ENCODE data around the gene BBX. TPM values are rescaled to one million over a fixed set of nuclear protein-coding genes. Genes with fewer than 3 reads are reported as not detected.
A peak's percentile ranks its signal among the peaks of the same experiment; 100 is the strongest.

Gene BBX
- total and polyA plus RNA-seq, 2 of the 4 experiments (the other 2 are of a cell fraction), result 13.6 to 107 TPM

DNA sequence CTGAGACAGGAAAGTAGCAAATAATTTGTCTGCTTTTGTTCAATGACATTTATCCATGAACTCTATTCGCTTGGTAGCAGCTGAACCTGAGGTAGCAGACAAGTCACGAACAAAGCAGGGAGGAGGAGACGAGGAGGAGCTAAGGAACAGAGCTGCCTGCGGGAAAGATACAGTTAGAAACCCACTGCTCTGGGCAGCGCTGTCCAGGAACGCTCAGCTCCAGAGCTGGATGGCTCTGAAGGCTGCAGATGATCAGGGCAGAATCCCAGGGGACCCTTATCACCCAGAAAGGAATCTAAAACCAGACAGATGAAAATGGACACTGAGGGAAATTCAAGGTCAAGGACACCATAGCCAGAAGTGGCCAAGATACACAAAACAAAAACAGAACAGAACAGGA, 310.3 kb downstream of the BBX start:
- no peak overlapping the region for H3K4me3 ChIP-seq (ENCODE audit: insufficient read depth, low read depth, low read length)
- POLR2A ChIA-PET (ENCODE audit: unreplicated experiment), result no interaction called here
- H2BK120ac ChIP-seq (ENCODE audit: low read depth, low read length), result no peak overlapping the region
- no peaks in the 10 kb centered on the region for H3K9me3 ChIP-seq (ENCODE audit: control insufficient read depth, insufficient read depth, low read length)
- H3K56ac ChIP-seq (ENCODE audit: extremely low read depth, insufficient read depth, low read length), result no peak overlapping the region
- H4K8ac ChIP-seq (ENCODE audit: low read depth in 2 of 2, low read length in 2 of 2), result no peak overlapping the region
- no peak overlapping the region for H3K4ac ChIP-seq (ENCODE audit: low read depth, low read length)
- dilution Hi-C loops (cut with HindIII; ENCODE audit: low sequenced_read_pairs, unreplicated experiment), result no loop called here
- H3K36me3 ChIP-seq (ENCODE audit: control insufficient read depth, insufficient read depth, low read length), result no peaks in the 10 kb centered on the region
- no peaks in the 10 kb centered on the region for H4K20me1 ChIP-seq (ENCODE audit: insufficient read depth, low read length)
- in situ Hi-C loops (cut with MboI; ENCODE audit: low sequenced_read_pairs), result no loop called here
- H3K18ac ChIP-seq (ENCODE audit: low read depth, low read length), result no peak overlapping the region
- no peak overlapping the region for H3K4me2 ChIP-seq (ENCODE audit: low read depth, low read length)
- H3K9ac ChIP-seq (ENCODE audit: low read depth, low read length), result no peak overlapping the region
- H2AK9ac ChIP-seq (replicated peaks; ENCODE audit: low read depth, low read length, poor library complexity), result no peak overlapping the region
- H2BK20ac ChIP-seq (ENCODE audit: low read depth, low read length), result no peak overlapping the region
- no peak overlapping the region for H4K91ac ChIP-seq (ENCODE audit: insufficient read depth, low read depth, low read length)
- no TSS peak for BruUV-seq (replicated peaks)
- no peak for TF ChIP-seq MXI1 (IDR thresholded peaks at IDR 0.05; ENCODE audit: borderline replicate concordance, low read depth, low read length)
- TF ChIP-seq, protein P1, sequence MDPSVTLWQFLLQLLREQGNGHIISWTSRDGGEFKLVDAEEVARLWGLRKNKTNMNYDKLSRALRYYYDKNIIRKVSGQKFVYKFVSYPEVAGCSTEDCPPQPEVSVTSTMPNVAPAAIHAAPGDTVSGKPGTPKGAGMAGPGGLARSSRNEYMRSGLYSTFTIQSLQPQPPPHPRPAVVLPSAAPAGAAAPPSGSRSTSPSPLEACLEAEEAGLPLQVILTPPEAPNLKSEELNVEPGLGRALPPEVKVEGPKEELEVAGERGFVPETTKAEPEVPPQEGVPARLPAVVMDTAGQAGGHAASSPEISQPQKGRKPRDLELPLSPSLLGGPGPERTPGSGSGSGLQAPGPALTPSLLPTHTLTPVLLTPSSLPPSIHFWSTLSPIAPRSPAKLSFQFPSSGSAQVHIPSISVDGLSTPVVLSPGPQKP (IDR thresholded peaks at IDR 0.05; ENCODE audit: borderline replicate concordance, low read depth, low read length), result no peak
- TF ChIP-seq FOS (IDR thresholded peaks at IDR 0.05; ENCODE audit: low read depth, low read length), result no peak
- TF ChIP-seq CEBPB (IDR thresholded peaks at IDR 0.05; ENCODE audit: low read depth, low read length), result no peak
- TF ChIP-seq SMC3 (IDR thresholded peaks at IDR 0.05; ENCODE audit: low read depth, low read length), result no peak
- TF ChIP-seq MAFK (IDR thresholded peaks at IDR 0.05; ENCODE audit: low read depth, low read length), result no peak
- no peak for TF ChIP-seq RAD21 (IDR thresholded peaks at IDR 0.05; ENCODE audit: low read length)
- no peak for TF ChIP-seq RCOR1 (IDR thresholded peaks at IDR 0.05; ENCODE audit: insufficient replicate concordance, low read length)
- TF ChIP-seq, protein P2, sequence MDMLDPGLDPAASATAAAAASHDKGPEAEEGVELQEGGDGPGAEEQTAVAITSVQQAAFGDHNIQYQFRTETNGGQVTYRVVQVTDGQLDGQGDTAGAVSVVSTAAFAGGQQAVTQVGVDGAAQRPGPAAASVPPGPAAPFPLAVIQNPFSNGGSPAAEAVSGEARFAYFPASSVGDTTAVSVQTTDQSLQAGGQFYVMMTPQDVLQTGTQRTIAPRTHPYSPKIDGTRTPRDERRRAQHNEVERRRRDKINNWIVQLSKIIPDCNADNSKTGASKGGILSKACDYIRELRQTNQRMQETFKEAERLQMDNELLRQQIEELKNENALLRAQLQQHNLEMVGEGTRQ (IDR thresholded peaks at IDR 0.05; ENCODE audit: low read depth, low read length), result no peak
- no peak overlapping the region for H3K14ac ChIP-seq (replicated peaks; ENCODE audit: low read depth, low read length)
- no peaks in the 10 kb centered on the region; the same call in 1 of the 2 replicates for H3K27me3 ChIP-seq (ENCODE audit: control insufficient read depth, insufficient read depth, low read length)
- no peaks in the 10 kb centered on the region for H3K79me1 ChIP-seq (ENCODE audit: low read depth in 1 of 2, low read length in 2 of 2)
- CTCF ChIA-PET, result interaction anchor here (0.5 kb wide), 1 partner anchor 281 kb away, joined by 3 read pairs; no protein-coding TSS in a partner anchor
- no peak overlapping the region for H2BK15ac ChIP-seq (ENCODE audit: low read depth, low read length)
- no peak overlapping the region for H4K5ac ChIP-seq (ENCODE audit: low read depth, low read length)
- no peak overlapping the region for H3K27ac ChIP-seq (ENCODE audit: insufficient read depth, low read length)
- no peak overlapping the region for H2BK5ac ChIP-seq (ENCODE audit: low read depth, low read length, poor library complexity, severe bottlenecking)
- DNase-seq, result peak; percentile 5
- H2AK5ac ChIP-seq (ENCODE audit: low read depth, low read length), result no peak overlapping the region
- H3K9me1 ChIP-seq (ENCODE audit: insufficient read depth, low read length), result no peaks in the 10 kb centered on the region
- H3K4me1 ChIP-seq (ENCODE audit: control insufficient read depth, insufficient read depth, low read length), result no peaks in the 10 kb centered on the region
- intact Hi-C loops (cut with micrococcal nuclease), result no loop called here
- H3K23ac ChIP-seq (ENCODE audit: low read depth, low read length), result no peak overlapping the region
- peak; percentile 44; the same call in 1 of the 2 replicates for ATAC-seq (ENCODE audit: low read depth)
- WGBS, 2 experiments (ENCODE audit: extremely low coverage in 2 of 2, insufficient read length in 1 of 2), result no CpG with 5 or more reads among the region's 6 CpGs
- H2AFZ ChIP-seq (replicated peaks; ENCODE audit: low read length, poor library complexity), result no peak overlapping the region

All from IMR-90 (cell line).